DOHH2 (cell line): ENCODE results near the gene TPGS2.

Experiments used
- H3F3A ChIP-seq: fragments of 200-600 bp; sonication (generic), shearing (Covaris generic); 2 replicates; pipeline ENCODE4 v1.6.0; 2016; ENCODE audit warnings: antibody characterized with exemption, mild to moderate bottlenecking; ENCODE audit not compliant: control insufficient read depth, insufficient read depth
- H3K27ac ChIP-seq: fragments of 200-600 bp; sonication (generic); 2 replicates; pipeline ENCODE4 v1.5.1; 2014; ENCODE audit warnings: low read depth, mild to moderate bottlenecking, low read length, moderate library complexity
- H3K27me3 ChIP-seq: fragments of 200-600 bp; sonication (generic); 2 replicates; pipeline ENCODE4 v1.6.1; 2014; ENCODE audit warnings: mild to moderate bottlenecking, low read length, mixed read lengths; ENCODE audit not compliant: control insufficient read depth
- H3K36me3 ChIP-seq: fragments of 200-600 bp; sonication (generic); 2 replicates; pipeline ENCODE4 v1.6.1; 2014; ENCODE audit warnings: mild to moderate bottlenecking, low read length, moderate library complexity, mixed read lengths; ENCODE audit not compliant: control insufficient read depth
- H3K4me1 ChIP-seq: fragments of 200-600 bp; sonication (generic); 2 replicates; pipeline ENCODE4 v1.6.1; 2014; ENCODE audit warnings: mild to moderate bottlenecking, low read length, mixed read lengths; ENCODE audit not compliant: control insufficient read depth
- H3K4me2 ChIP-seq: fragments of 200-600 bp; sonication (generic); 2 replicates; pipeline ENCODE4 v1.6.0; 2014; ENCODE audit warnings: mild to moderate bottlenecking, low read length, moderate library complexity
- H3K4me3 ChIP-seq: fragments of 200-600 bp; sonication (generic); 2 replicates; pipeline ENCODE4 v1.5.1; 2014; ENCODE audit warnings: mild to moderate bottlenecking, low read length, mixed read lengths
- H3K79me2 ChIP-seq: fragments of 200-600 bp; sonication (generic); 2 replicates; pipeline ENCODE4 v1.6.1; 2014; ENCODE audit warnings: mild to moderate bottlenecking, low read length, mixed read lengths; ENCODE audit not compliant: control insufficient read depth
- H3K9me2 ChIP-seq: fragments of 200-600 bp; sonication (generic); replicated peaks from 2 replicates; pipeline ENCODE4 v1.6.1; 2014; ENCODE audit warnings: mild to moderate bottlenecking, low read length, mixed read lengths; ENCODE audit not compliant: control insufficient read depth
- H3K9me3 ChIP-seq: fragments of 200-600 bp; sonication (generic); 2 replicates; pipeline ENCODE4 v1.6.1; 2014; ENCODE audit warnings: antibody characterized with exemption, low read length, mixed read lengths; ENCODE audit not compliant: control insufficient read depth, insufficient read depth
- H4K20me1 ChIP-seq: fragments of 200-600 bp; sonication (generic); 2 replicates; pipeline ENCODE4 v1.6.0; 2014; ENCODE audit warnings: low read depth, mild to moderate bottlenecking, antibody characterized with exemption, low read length, moderate library complexity; ENCODE audit not compliant: control insufficient read depth, insufficient read depth
- EZH2phosphoT487 ChIP-seq: fragments of 200-600 bp; sonication (generic); IDR thresholded peaks from 2 replicates; pipeline ENCODE4 v1.6.1; 2017; ENCODE audit warnings: borderline replicate concordance, mild to moderate bottlenecking, antibody characterized with exemption, low read length, moderate library complexity, mixed read lengths
- TF ChIP-seq, protein P1 (sequence below): fragments of 200-600 bp; sonication (generic); IDR thresholded peaks from one replicate; pipeline ENCODE4 v1.5.1; 2014; ENCODE audit warnings: antibody characterized with exemption, mild to moderate bottlenecking, low read depth, low read length; ENCODE audit not compliant: poor library complexity, severe bottlenecking

The TPGS2 gene

GRCh38 chr18:36813101-36813775 is 15.6 kb downstream of the TPGS2 start:
- H3K4me2 ChIP-seq, result no peak overlapping the region

DNA sequence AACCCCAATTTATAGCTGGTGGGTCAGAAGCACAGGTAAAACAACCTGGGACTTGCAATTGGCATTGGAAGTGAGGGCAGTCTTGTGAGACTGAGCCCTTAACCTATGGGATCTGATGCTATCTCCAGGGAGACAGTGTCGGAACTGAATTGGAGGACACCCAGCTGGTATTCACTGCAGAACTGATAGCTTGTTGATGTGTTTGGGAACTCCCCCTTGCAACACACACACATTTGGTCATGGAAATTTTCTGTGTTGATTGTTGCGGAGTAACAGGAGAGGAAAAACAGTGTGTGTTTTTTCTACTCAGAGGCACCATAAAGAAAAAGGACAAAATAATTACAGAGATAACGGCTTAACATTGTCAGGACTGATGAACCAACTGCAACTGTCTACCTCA is 16.1 kb downstream of the TPGS2 start:
- Histone ChIP-seq H3F3A (peaks cover 5% of the 10 kb centered on the region; the same call in 1 of the 2 replicates), H3K4me3 (no peak overlapping the region), H3K9me2 (no peaks in the 10 kb centered on the region), H3K4me1 (peaks cover 3% of the 10 kb centered on the region; the same call in 1 of the 2 replicates), H3K27me3 (no peaks in the 10 kb centered on the region), H3K27ac (no peak overlapping the region), H3K9me3 (no peaks in the 10 kb centered on the region), H3K4me2 (no peak overlapping the region), H3K36me3 (peaks cover 36% of the 10 kb centered on the region), H4K20me1 (0 out of 2 replicates have a peak, but pooled peaks cover 3% of the 10 kb centered on the region), H3K79me2 (no peaks in the 10 kb centered on the region)
- TF ChIP-seq, protein P1, sequence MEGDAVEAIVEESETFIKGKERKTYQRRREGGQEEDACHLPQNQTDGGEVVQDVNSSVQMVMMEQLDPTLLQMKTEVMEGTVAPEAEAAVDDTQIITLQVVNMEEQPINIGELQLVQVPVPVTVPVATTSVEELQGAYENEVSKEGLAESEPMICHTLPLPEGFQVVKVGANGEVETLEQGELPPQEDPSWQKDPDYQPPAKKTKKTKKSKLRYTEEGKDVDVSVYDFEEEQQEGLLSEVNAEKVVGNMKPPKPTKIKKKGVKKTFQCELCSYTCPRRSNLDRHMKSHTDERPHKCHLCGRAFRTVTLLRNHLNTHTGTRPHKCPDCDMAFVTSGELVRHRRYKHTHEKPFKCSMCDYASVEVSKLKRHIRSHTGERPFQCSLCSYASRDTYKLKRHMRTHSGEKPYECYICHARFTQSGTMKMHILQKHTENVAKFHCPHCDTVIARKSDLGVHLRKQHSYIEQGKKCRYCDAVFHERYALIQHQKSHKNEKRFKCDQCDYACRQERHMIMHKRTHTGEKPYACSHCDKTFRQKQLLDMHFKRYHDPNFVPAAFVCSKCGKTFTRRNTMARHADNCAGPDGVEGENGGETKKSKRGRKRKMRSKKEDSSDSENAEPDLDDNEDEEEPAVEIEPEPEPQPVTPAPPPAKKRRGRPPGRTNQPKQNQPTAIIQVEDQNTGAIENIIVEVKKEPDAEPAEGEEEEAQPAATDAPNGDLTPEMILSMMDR, result no peak
- no peak for TF ChIP-seq EZH2phosphoT487

More at GRCh38 chr18:36813101-36813775, 15.6 kb downstream of the TPGS2 start:
- H3K4me1 ChIP-seq, result peaks cover 3% of the 10 kb centered on the region; the same call in 1 of the 2 replicates
- no peak overlapping the region for H3K4me3 ChIP-seq
- TF ChIP-seq EZH2phosphoT487, result no peak
- TF ChIP-seq, protein P1, result no peak
- 0 out of 2 replicates have a peak, but pooled peaks cover 3% of the 10 kb centered on the region for H4K20me1 ChIP-seq
- H3K27me3 ChIP-seq, result no peaks in the 10 kb centered on the region
- H3K9me3 ChIP-seq, result no peaks in the 10 kb centered on the region
- peaks cover 5% of the 10 kb centered on the region; the same call in 1 of the 2 replicates for H3F3A ChIP-seq
- no peak overlapping the region for H3K27ac ChIP-seq
- peaks cover 38% of the 10 kb centered on the region for H3K36me3 ChIP-seq
- no peaks in the 10 kb centered on the region for H3K9me2 ChIP-seq
- H3K79me2 ChIP-seq, result no peaks in the 10 kb centered on the region

DNA sequence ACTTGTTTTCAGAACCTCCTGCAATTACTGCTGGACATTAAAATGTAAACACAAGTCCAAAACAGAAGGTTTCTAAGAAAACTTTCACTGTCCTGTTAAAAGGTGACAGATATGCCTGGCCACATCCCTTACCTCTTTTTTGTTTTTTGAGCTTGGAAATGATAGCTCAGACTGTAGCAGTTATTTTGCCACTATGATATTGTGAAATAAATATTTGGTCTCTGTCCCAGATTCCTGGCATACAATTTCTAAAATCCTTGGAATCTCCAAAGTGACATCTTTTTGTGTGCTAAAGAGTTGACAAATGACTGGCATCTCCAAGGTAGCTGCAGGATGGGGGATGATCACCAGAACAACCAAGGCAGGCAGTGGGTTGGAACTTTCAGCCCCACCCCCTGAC is 16.8 kb downstream of the TPGS2 start:
- no peaks in the 10 kb centered on the region for H3K27me3 ChIP-seq
- H4K20me1 ChIP-seq, result 0 out of 2 replicates have a peak, but pooled peaks cover 3% of the 10 kb centered on the region
- no peaks in the 10 kb centered on the region for H3K9me3 ChIP-seq
- no peaks in the 10 kb centered on the region for H3K79me2 ChIP-seq
- H3K4me2 ChIP-seq, result no peak overlapping the region
- no peaks in the 10 kb centered on the region for H3K9me2 ChIP-seq
- peaks cover 38% of the 10 kb centered on the region for H3K36me3 ChIP-seq
- H3K4me1 ChIP-seq, result peaks cover 3% of the 10 kb centered on the region; the same call in 1 of the 2 replicates
- H3F3A ChIP-seq, result peaks cover 5% of the 10 kb centered on the region; the same call in 1 of the 2 replicates
- TF ChIP-seq EZH2phosphoT487, result no peak
- TF ChIP-seq, protein P1, result no peak
- H3K4me3 ChIP-seq, result no peak overlapping the region
- H3K27ac ChIP-seq, result no peak overlapping the region
